GM19035 (cell line): ENCODE results near the gene DGKQ.
A peak's percentile ranks its signal among the peaks of the same experiment; 100 is the strongest.
"Not testable (repeated sequence)": the region's sequence is repeated elsewhere in the genome, so short reads cannot be mapped to it uniquely, and the experiment has no call there.

Experiments used
- ATAC-seq: cut with Tn5 transposase; IDR thresholded peaks from one replicate; pipeline ENCODE4 v1.9.1; 2021; ENCODE audit not compliant: unreplicated experiment

The DGKQ gene

GRCh38 chr4:951594-952468 lies 21.5 kb downstream of the DGKQ start:
- no peak for ATAC-seq

- ATAC-seq: no peak
Observed at GRCh38 chr4:951186-951585, 22.2 kb downstream of the DGKQ start.

- no peak for ATAC-seq
Observed at GRCh38 chr4:950136-951020, 23.0 kb downstream of the DGKQ start.

- no peak for ATAC-seq
Observed at GRCh38 chr4:949656-950055, 23.7 kb downstream of the DGKQ start.

- ATAC-seq: no peak
Observed at GRCh38 chr4:948936-949300, 24.5 kb downstream of the DGKQ start.

- no peak for ATAC-seq
Observed at GRCh38 chr4:948101-948935, 25.1 kb downstream of the DGKQ start.

- ATAC-seq: no peak
Observed at GRCh38 chr4:947491-947971, 25.8 kb downstream of the DGKQ start.

GRCh38 chr4:946517-947471 lies 26.6 kb downstream of the DGKQ start:
- no peak for ATAC-seq

- ATAC-seq: no peak
Observed at GRCh38 chr4:946103-946450, 27.3 kb downstream of the DGKQ start.

GRCh38 chr4:945274-946102 lies 27.9 kb downstream of the DGKQ start:
- no peak for ATAC-seq

GRCh38 chr4:939508-939907 lies 33.9 kb downstream of the DGKQ start:
- ATAC-seq: not testable (repeated sequence)

GRCh38 chr4:932713-933070 lies 40.7 kb downstream of the DGKQ start:
- ATAC-seq: peak; percentile 9

- ATAC-seq: peak; percentile 93
Observed at GRCh38 chr4:931960-932712, 41.2 kb downstream of the DGKQ start, which contains the start of the genes GAK and TMEM175. GAK (minus strand) TSS chr4:932316; CDS start chr4:932187, 129 bp downstream. TMEM175 (plus strand) TSS chr4:932460; CDS start chr4:947740, 15,280 bp downstream.

- peak; percentile 5 for ATAC-seq
Observed at GRCh38 chr4:931194-931959, 42.0 kb downstream of the DGKQ start.

GRCh38 chr4:930827-931193 lies 42.6 kb downstream of the DGKQ start:
- no peak for ATAC-seq

GRCh38 chr4:930028-930551 lies 43.3 kb downstream of the DGKQ start:
- ATAC-seq: no peak

GRCh38 chr4:929096-929765 lies 44.1 kb downstream of the DGKQ start:
- ATAC-seq: no peak
